GM19043 (cell line): Measurements from ENCODE around the gene AHNAK.
A peak's percentile ranks its signal among the peaks of the same experiment; 100 is the strongest.
"Not testable (repeated sequence)": the region's sequence is repeated elsewhere in the genome, so short reads cannot be mapped to it uniquely, and the experiment has no call there.

Source experiments
- ATAC-seq: cut with Tn5 transposase; IDR thresholded peaks from one replicate; pipeline ENCODE4 v1.9.1; 2021; ENCODE audit warnings: low read depth; ENCODE audit not compliant: unreplicated experiment

The AHNAK gene

GRCh38 chr11:62553080-62553838 lies 6.7 kb upstream of the AHNAK start:
- ATAC-seq, result no peak

- no peak for ATAC-seq
These were observed 6.0 kb upstream of the AHNAK start for GRCh38 chr11:62552485-62553079.

- ATAC-seq, result not testable (repeated sequence)
These were observed 3.9 kb upstream of the AHNAK start for GRCh38 chr11:62550478-62550877.

- ATAC-seq, result no peak
These were observed 2.1 kb upstream of the AHNAK start for GRCh38 chr11:62548545-62549335.

GRCh38 chr11:62547691-62548281 lies 1.2 kb upstream of the AHNAK start:
- no peak for ATAC-seq

- no peak for ATAC-seq
These were observed 471 bp upstream of the AHNAK start for GRCh38 chr11:62546929-62547625.

GRCh38 chr11:62545437-62546243 lies 966 bp downstream of the AHNAK start:
- ATAC-seq, result no peak

- ATAC-seq, result no peak
These were observed 1.8 kb downstream of the AHNAK start for GRCh38 chr11:62544581-62545436.

GRCh38 chr11:62543680-62544444 lies 2.7 kb downstream of the AHNAK start:
- ATAC-seq, result no peak

- no peak for ATAC-seq
These were observed 3.6 kb downstream of the AHNAK start for GRCh38 chr11:62542750-62543567.

- no peak for ATAC-seq
These were observed 4.4 kb downstream of the AHNAK start for GRCh38 chr11:62542111-62542745.

- ATAC-seq, result peak; percentile 51
These were observed 5.6 kb downstream of the AHNAK start for GRCh38 chr11:62540804-62541701.

GRCh38 chr11:62539238-62539925 lies 7.2 kb downstream of the AHNAK start:
- no peak for ATAC-seq

GRCh38 chr11:62538470-62539237 lies 8.0 kb downstream of the AHNAK start:
- no peak for ATAC-seq
